NCI-H524 treated with DMSO at 0.1 percent for 48 hours (cell line): Measurements from ENCODE around the gene ZFHX2.
A peak's percentile ranks its signal among the peaks of the same experiment; 100 is the strongest.

Source experiments
- DNase-seq: peaks from one replicate; lab custom pipeline; 2025; lab: John Stamatoyannopoulos, UW

The ZFHX2 gene

GRCh38 chr14:23518709-23519108 is 32.9 kb downstream of the ZFHX2 start:
- DNase-seq, result no peak

GRCh38 chr14:23517650-23518326 is 33.8 kb downstream of the ZFHX2 start:
- DNase-seq, result no peak

- DNase-seq, result no peak
Measured at GRCh38 chr14:23514644-23514957, 37.0 kb downstream of the ZFHX2 start.

- DNase-seq, result no peak
Measured at GRCh38 chr14:23513818-23514643, 37.5 kb downstream of the ZFHX2 start.

DNA sequence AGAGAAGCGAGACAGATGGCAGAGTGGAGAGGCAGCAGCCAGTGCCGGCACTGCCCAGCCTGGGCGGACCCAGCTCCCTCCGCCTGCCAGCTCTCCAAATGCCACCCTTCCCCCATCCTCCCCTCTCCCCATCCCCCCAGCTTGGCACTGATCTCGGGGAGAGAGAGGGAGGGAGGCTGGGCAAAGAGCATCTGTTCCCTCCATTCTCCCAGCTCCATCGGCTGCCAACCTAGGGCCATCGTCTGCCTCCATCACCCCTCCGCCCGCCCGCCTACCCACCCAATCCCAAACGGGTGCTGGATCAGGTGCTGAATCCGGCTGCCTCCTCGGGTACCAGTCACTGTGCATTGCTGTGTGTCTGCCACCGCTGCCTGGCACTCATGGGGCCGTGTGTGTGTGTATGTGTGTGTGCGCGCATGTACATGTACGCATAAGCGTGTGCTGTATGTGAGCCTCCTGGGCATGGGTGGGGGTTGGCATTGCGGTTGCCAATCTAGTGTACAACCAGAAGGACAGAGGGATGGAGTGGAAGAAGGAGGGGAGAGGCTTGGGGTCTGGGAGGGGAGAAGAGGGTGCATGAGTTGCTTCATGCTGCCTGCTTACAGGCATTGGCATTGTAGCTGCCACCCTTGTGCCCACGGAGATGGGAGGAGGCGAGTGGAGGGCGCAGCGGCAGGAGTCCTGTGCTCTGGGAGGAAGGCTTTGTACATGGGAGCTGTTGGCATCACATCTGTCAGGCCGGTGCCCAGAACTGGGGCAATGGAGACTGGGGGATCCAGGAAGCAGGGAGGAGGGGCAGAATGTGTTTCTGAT is 38.4 kb downstream of the ZFHX2 start:
- peak; percentile 97 for DNase-seq

DNA sequence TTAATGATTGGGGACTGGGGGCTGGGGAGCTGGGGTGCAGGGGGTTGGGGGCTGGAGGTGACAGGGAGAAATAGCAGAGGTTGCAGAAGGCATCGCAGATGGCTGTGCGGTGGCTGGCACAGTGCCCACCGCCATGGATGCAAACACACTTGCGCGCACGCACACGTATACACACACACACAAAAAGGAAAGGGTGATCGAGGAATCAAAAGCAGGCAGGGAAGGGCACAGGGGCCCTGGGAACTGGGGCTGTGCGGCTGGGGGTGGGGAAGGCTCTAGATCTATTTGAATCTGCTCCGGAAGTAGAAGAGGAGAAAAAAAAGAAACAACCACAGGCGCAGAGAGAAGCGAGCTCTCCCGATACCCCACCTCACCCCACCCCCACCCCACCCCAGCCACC is 39.4 kb downstream of the ZFHX2 start:
- peak; percentile 92 for DNase-seq

DNA sequence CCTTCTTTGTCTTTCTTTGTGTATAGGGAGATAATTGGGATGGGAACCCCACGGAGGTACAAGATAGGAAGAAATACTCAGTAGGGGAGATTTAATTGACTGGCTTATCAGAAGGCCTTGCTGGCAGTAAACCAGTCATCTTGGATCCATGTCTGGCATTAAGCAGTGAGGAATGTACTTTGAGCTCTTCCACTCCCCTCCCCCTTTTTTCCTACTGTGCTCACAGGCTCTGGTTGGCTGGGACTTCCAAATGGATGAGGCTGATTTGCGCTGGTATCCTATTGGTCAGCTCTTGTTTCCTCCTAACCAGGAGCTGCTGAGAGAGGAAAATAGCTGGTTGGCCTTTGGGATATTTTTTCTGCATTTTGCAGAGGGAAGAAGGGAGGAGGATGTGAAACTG is 57.3 kb downstream of the ZFHX2 start:
- no peak for DNase-seq

GRCh38 chr14:23492618-23493272 is 58.8 kb downstream of the ZFHX2 start:
- DNase-seq, result no peak

GRCh38 chr14:23487216-23487615 is 64.3 kb downstream of the ZFHX2 start:
- peak; percentile 52 for DNase-seq

DNA sequence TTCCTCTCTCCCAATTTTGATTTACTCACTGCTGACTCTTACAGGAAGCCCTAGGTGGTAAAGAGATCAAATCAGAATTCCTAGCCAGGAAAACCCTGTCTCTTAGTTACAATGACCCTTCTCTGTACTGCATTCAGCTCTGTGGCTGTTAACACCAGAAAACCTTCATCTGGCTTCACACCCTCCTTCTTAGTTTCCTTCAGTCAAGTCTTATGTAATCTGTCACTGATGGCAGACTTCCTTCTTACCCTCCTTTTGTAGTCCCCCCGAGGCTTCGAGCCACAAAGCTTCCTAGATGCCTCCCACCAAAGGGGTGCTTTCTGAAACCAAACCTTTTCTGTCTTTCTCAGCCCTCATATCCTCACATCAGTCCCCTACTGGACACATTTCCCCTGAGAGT is 65.5 kb downstream of the ZFHX2 start:
- DNase-seq, result no peak

DNA sequence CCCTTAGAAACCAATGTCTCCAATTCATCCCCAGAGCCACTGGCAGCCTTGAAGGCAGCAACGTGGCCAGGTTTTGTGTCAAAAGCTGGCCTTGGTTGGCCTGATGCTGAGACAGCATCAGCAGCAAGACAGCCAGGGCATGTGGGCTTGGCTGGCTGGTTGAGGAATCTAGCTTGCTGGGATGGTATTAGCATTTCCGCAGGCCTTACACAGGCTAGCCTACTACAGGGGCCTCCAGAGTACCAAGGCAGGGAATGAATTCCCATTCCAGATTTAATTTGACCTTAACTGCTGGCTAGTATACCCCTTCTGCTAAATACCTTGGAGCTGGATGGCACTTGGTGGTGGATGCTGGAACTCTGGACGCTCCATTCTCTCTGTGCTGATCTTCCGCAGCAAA is 66.2 kb downstream of the ZFHX2 start:
- no peak for DNase-seq

- DNase-seq, result peak; percentile 31
Measured at GRCh38 chr14:23483236-23483854, 68.2 kb downstream of the ZFHX2 start.

DNA sequence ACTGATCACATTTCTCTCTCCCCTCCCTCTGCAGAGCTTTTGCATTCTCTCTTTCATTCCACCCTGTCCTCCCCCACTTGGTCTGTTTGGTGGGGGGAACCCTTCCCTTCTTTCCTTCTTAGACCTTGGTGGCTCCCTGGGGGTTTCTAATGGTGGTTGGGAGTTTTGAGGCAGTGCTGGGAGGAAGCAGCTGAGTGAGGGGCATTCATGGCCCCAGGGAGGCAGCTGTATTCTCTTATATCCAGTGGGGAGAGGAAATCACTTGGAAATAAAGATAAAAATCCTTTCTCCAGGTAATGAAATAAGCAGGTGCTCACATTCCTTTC is 68.8 kb downstream of the ZFHX2 start:
- no peak for DNase-seq

GRCh38 chr14:23481979-23482822 is 69.4 kb downstream of the ZFHX2 start:
- DNase-seq, result no peak

DNA sequence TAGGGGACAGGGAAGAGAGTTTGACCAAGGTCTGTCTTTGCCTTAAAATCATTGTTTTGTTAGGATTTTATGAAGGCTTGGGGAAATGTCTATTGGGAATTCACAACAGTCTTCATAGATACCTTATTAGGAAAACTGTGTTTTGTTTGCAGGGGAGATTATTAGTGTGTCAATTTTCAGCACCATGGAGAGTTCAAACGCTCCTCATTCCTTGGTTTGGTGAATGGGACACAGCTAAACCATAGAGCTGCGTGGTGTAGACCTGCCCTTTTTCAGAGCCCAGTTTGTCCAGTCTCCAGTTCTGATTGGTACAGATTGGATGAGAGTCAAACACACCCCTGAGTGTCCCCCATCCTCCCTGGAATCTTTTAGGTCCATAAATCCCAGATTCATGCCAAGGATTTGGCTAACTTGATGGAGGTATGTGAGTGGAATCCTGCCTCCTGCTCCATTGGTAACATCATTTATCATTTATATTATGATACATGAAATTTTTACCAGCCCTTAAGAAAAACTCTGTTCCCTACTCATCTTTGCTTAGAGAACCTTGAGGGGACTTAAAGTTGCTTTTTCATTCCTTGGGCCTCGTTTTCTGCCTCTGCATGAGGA is 70.1 kb downstream of the ZFHX2 start:
- no peak for DNase-seq

DNA sequence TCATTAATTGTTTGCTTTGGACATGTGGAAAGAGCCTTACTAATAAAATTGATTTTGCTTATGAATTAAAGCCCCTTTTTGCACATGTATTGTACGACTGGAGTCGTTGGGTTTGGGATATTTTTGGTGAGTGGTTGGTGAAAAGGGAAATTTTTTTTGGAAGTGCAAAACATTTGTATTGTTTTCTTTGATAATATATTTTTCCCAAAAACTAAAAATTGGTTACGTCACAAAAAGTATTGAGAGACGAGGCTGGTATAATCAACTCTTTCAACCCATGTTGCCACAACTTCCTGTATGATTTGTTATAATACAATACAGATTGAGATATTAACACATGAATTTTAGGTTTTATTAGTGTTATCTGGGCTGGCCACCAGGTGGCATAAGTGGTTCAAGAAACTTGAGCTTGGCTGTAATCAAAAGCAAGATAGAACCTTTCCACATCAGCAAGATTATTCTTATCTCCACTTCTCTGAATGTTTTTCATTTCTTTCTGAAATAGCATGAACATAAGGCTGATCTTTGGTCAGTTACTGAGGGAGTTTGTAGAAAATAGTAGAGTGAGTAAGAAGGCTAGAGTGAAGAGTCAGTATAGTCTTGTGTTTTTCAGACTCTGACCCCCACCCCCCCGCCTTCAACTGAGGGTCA is 73.3 kb downstream of the ZFHX2 start:
- DNase-seq, result peak; percentile 2

- DNase-seq, result no peak
Measured at GRCh38 chr14:23470947-23471346, 80.6 kb downstream of the ZFHX2 start.
